Vagina (tissue), 2 donors: ENCODE results near the gene FAM209A.

Source experiments
- CTCF ChIP-seq, 3 experiments: fragments of 450-650 bp in 2 of 3; fragments of 200-600 bp in 1 of 3; sonication (generic) in 1 of 3; IDR thresholded peaks; one replicate each; pipeline ENCODE4 v1.5.1; 2017 to 2019; ENCODE audit warnings: antibody characterized with exemption in 3 of 3, mild to moderate bottlenecking in 2 of 3, moderate library complexity in 2 of 3
- POLR2A ChIP-seq, 2 donors: fragments of 450-650 bp; IDR thresholded peaks; one replicate each; pipeline ENCODE4 v1.6.1; 2017; ENCODE audit warnings: antibody characterized with exemption in 2 of 2, mild to moderate bottlenecking in 2 of 2, moderate library complexity in 2 of 2

- no peak for TF ChIP-seq CTCF (IDR thresholded peaks at IDR 0.05)
- TF ChIP-seq POLR2A (IDR thresholded peaks at IDR 0.05) = no peak
Observed at GRCh38 chr20:56517211-56517610, 7.3 kb upstream of the FAM209A start.
